ENCODE data around the gene MBD3L1. TPM values are rescaled to one million over a fixed set of nuclear protein-coding genes. Genes with fewer than 3 reads are reported as not detected.
A peak's percentile ranks its signal among the peaks of the same experiment; 100 is the strongest.

The MBD3L1 gene
- total and polyA plus RNA-seq, 9 of the 15 experiments (the other 6 are each of a cell fraction or from before 2014, with no cell fraction given), result not detected

- TF ChIP-seq, protein P1, sequence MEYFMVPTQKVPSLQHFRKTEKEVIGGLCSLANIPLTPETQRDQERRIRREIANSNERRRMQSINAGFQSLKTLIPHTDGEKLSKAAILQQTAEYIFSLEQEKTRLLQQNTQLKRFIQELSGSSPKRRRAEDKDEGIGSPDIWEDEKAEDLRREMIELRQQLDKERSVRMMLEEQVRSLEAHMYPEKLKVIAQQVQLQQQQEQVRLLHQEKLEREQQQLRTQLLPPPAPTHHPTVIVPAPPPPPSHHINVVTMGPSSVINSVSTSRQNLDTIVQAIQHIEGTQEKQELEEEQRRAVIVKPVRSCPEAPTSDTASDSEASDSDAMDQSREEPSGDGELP (CRISPR knock-in tag; IDR thresholded peaks at IDR 0.05; ENCODE audit: borderline replicate concordance), result peak; percentile 66; the same call in 1 of the 2 replicates
- no peak for TF ChIP-seq RERE (CRISPR knock-in tag; IDR thresholded peaks at IDR 0.05; ENCODE audit: borderline replicate concordance)
- no peak for TF ChIP-seq HDAC6 (IDR thresholded peaks at IDR 0.05; ENCODE audit: low read depth, low read length)
- TF ChIP-seq ZNF316 (IDR thresholded peaks at IDR 0.05), result no peak; the same call in 1 of the 2 replicates
- 0 out of 4 replicates have a peak, but pooled peaks of 1 of the 2 experiments have one; percentile 56 for TF ChIP-seq SRF (CRISPR knock-in tag; IDR thresholded peaks at IDR 0.05)
- TF ChIP-seq TCFL5 (CRISPR knock-in tag; conservative IDR thresholded peaks at IDR 0.05), result no peak
- TF ChIP-seq, protein P2, sequence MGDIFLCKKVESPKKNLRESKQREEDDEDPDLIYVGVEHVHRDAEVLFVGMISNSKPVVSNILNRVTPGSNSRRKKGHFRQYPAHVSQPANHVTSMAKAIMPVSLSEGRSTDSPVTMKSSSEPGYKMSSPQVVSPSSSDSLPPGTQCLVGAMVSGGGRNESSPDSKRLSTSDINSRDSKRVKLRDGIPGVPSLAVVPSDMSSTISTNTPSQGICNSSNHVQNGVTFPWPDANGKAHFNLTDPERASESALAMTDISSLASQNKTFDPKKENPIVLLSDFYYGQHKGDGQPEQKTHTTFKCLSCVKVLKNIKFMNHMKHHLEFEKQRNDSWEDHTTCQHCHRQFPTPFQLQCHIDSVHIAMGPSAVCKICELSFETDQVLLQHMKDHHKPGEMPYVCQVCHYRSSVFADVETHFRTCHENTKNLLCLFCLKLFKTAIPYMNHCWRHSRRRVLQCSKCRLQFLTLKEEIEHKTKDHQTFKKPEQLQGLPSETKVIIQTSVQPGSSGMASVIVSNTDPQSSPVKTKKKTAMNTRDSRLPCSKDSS (IDR thresholded peaks at IDR 0.05; ENCODE audit: low read depth, partially characterized antibody), result no peak
- TF ChIP-seq BRD9 (IDR thresholded peaks at IDR 0.05; ENCODE audit: low read depth, partially characterized antibody), result no peak
- no peak for TF ChIP-seq NCOA4 (IDR thresholded peaks at IDR 0.05; ENCODE audit: partially characterized antibody)
- no peak for TF ChIP-seq BRF2 (IDR thresholded peaks at IDR 0.05; ENCODE audit: borderline replicate concordance, insufficient read depth, insufficient read length)
- peak; percentile 93 for TF ChIP-seq SUPT5H (IDR thresholded peaks at IDR 0.05)
- TF ChIP-seq ZNF175 (CRISPR knock-in tag; IDR thresholded peaks at IDR 0.05; ENCODE audit: low read depth), result no peak
- TF ChIP-seq RCOR1 (IDR thresholded peaks at IDR 0.05; ENCODE audit: borderline replicate concordance in 1 of 2, low read depth in 2 of 2, low read length in 2 of 2), result 0 out of 4 replicates have a peak, but pooled peaks of 1 of the 2 experiments have one; percentile 7
- peak; percentile 90 for TF ChIP-seq MAX (CRISPR knock-in tag; IDR thresholded peaks at IDR 0.05)
- TF ChIP-seq GTF2F1 (IDR thresholded peaks at IDR 0.05; ENCODE audit: low read depth, low read length), result no peak
- TF ChIP-seq ZNF77 (CRISPR knock-in tag; IDR thresholded peaks at IDR 0.05), result no peak
Measured at GRCh38 chr19:8832132-8833021, at the start of gene MBD3L1, which contains the start of gene ZNF558 (continued).
